ENCODE data around the gene CAMTA1. TPM values are rescaled to one million over a fixed set of nuclear protein-coding genes. Genes with fewer than 3 reads are reported as not detected.

Gene CAMTA1
- total RNA-seq, 2 experiments from 2014 or later = 43.9 to 73.3 TPM

DNA sequence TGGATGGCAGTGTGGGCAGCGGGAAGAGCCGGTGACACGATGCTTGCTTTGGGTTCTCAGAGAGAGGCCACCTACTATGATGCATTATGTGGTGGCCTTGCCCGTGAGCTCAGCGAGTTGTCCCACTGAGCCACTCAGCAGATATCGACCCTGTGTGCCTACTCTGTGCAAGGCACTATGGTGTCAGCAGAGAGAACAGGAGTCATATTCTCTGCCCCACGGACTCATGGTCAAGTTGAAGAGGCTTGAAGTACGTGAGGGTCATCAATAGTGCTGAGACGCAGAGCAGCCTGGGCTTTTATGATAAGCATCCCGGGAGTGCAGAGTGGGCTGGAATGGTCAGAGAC lies 466.2 kb downstream of the CAMTA1 start:
- intact Hi-C loops (cut with micrococcal nuclease; ENCODE audit: unreplicated experiment) = no loop called here
- Histone ChIP-seq H3K4me3 (ENCODE audit: low read depth, low read length, poor library complexity, severe bottlenecking) (no peak overlapping the region), H3K4me1 (ENCODE audit: insufficient read depth, low read length, poor library complexity, severe bottlenecking) (no peaks in the 10 kb centered on the region), H3K27ac (ENCODE audit: low read depth, low read length, poor library complexity, severe bottlenecking) (no peak overlapping the region), H3K4me2 (ENCODE audit: low read length) (no peak overlapping the region), H3K36me3 (ENCODE audit: insufficient read depth, low read length) (no peaks in the 10 kb centered on the region), H3K9me3 (ENCODE audit: low read length) (no peaks in the 10 kb centered on the region), H4K20me1 (ENCODE audit: insufficient read depth, low read length) (no peaks in the 10 kb centered on the region), H3K79me2 (ENCODE audit: insufficient read depth, low read depth, low read length) (no peaks in the 10 kb centered on the region), H3K9me2 (ENCODE audit: insufficient read depth, low read length) (no peaks in the 10 kb centered on the region), H2AFZ (ENCODE audit: low read length) (no peak overlapping the region)
- ChIA-PET CTCF (ENCODE audit: unreplicated experiment) (no interaction called here), POLR2A (no interaction called here)
- no TSS peak for BruUV-seq (replicated peaks)
- no peak for DNase-seq (ENCODE audit: low spot score)
- no peak for TF ChIP-seq EZH2phosphoT487 (IDR thresholded peaks at IDR 0.05; ENCODE audit: borderline replicate concordance, low read depth, low read length)
- TF ChIP-seq, protein P1, sequence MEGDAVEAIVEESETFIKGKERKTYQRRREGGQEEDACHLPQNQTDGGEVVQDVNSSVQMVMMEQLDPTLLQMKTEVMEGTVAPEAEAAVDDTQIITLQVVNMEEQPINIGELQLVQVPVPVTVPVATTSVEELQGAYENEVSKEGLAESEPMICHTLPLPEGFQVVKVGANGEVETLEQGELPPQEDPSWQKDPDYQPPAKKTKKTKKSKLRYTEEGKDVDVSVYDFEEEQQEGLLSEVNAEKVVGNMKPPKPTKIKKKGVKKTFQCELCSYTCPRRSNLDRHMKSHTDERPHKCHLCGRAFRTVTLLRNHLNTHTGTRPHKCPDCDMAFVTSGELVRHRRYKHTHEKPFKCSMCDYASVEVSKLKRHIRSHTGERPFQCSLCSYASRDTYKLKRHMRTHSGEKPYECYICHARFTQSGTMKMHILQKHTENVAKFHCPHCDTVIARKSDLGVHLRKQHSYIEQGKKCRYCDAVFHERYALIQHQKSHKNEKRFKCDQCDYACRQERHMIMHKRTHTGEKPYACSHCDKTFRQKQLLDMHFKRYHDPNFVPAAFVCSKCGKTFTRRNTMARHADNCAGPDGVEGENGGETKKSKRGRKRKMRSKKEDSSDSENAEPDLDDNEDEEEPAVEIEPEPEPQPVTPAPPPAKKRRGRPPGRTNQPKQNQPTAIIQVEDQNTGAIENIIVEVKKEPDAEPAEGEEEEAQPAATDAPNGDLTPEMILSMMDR (conservative IDR thresholded peaks at IDR 0.05; ENCODE audit: low read length) = no peak

- no TSS peak for BruUV-seq (replicated peaks)
- H3K9me3 ChIP-seq (ENCODE audit: low read length) = no peaks in the 10 kb centered on the region
- no peak overlapping the region for H3K27ac ChIP-seq (ENCODE audit: low read depth, low read length, poor library complexity, severe bottlenecking)
- H3K4me3 ChIP-seq (ENCODE audit: low read depth, low read length, poor library complexity, severe bottlenecking) = no peak overlapping the region
- no peak overlapping the region for H3K4me2 ChIP-seq (ENCODE audit: low read length)
- ChIA-PET CTCF (ENCODE audit: unreplicated experiment) (no interaction called here), POLR2A (no interaction called here)
- no peaks in the 10 kb centered on the region for H4K20me1 ChIP-seq (ENCODE audit: insufficient read depth, low read length)
- no peak overlapping the region for H2AFZ ChIP-seq (ENCODE audit: low read length)
- no peaks in the 10 kb centered on the region for H3K4me1 ChIP-seq (ENCODE audit: insufficient read depth, low read length, poor library complexity, severe bottlenecking)
- no peak for DNase-seq (ENCODE audit: low spot score)
- H3K9me2 ChIP-seq (ENCODE audit: insufficient read depth, low read length) = no peaks in the 10 kb centered on the region
- intact Hi-C loops (cut with micrococcal nuclease; ENCODE audit: unreplicated experiment) = no loop called here
- TF ChIP-seq, protein P1 (conservative IDR thresholded peaks at IDR 0.05; ENCODE audit: low read length) = no peak
- no peak for TF ChIP-seq EZH2phosphoT487 (IDR thresholded peaks at IDR 0.05; ENCODE audit: borderline replicate concordance, low read depth, low read length)
- no peaks in the 10 kb centered on the region for H3K79me2 ChIP-seq (ENCODE audit: insufficient read depth, low read depth, low read length)
- H3K36me3 ChIP-seq (ENCODE audit: insufficient read depth, low read length) = no peaks in the 10 kb centered on the region
Measured at GRCh38 chr1:7252411-7253117, 467.3 kb downstream of the CAMTA1 start.

DNA sequence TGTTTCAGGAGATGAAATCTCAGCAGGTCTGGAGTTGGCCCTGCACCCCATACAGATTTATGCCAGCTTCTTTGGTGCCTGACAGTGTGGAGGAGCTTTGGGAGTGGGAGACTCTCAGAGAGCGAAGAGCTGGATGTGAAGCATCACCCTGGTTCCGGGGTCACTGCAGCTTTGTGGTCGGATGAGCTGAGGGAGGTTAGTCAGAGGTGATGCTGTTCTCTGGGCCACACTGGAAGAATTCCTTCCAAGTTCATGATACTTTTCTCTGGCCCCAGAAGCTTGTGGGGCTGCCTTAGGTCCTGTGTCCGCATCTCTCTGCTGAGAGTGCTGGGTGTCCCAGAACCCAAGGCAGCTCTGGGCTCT lies 467.8 kb downstream of the CAMTA1 start:
- H3K9me2 ChIP-seq (ENCODE audit: insufficient read depth, low read length) = no peaks in the 10 kb centered on the region
- no peak overlapping the region for H3K4me3 ChIP-seq (ENCODE audit: low read depth, low read length, poor library complexity, severe bottlenecking)
- intact Hi-C loops (cut with micrococcal nuclease; ENCODE audit: unreplicated experiment) = no loop called here
- no peaks in the 10 kb centered on the region for H4K20me1 ChIP-seq (ENCODE audit: insufficient read depth, low read length)
- TF ChIP-seq EZH2phosphoT487 (IDR thresholded peaks at IDR 0.05; ENCODE audit: borderline replicate concordance, low read depth, low read length) = no peak
- TF ChIP-seq, protein P1 (conservative IDR thresholded peaks at IDR 0.05; ENCODE audit: low read length) = no peak
- no TSS peak for BruUV-seq (replicated peaks)
- H3K4me1 ChIP-seq (ENCODE audit: insufficient read depth, low read length, poor library complexity, severe bottlenecking) = no peaks in the 10 kb centered on the region
- no peaks in the 10 kb centered on the region for H3K36me3 ChIP-seq (ENCODE audit: insufficient read depth, low read length)
- DNase-seq (ENCODE audit: low spot score) = no peak
- no peak overlapping the region for H3K4me2 ChIP-seq (ENCODE audit: low read length)
- no peaks in the 10 kb centered on the region for H3K9me3 ChIP-seq (ENCODE audit: low read length)
- ChIA-PET POLR2A (no interaction called here), CTCF (ENCODE audit: unreplicated experiment) (no interaction called here)
- no peak overlapping the region for H2AFZ ChIP-seq (ENCODE audit: low read length)
- no peak overlapping the region for H3K27ac ChIP-seq (ENCODE audit: low read depth, low read length, poor library complexity, severe bottlenecking)
- no peaks in the 10 kb centered on the region for H3K79me2 ChIP-seq (ENCODE audit: insufficient read depth, low read depth, low read length)
